Measurements from ENCODE around the gene C3orf18. TPM values are rescaled to one million over a fixed set of nuclear protein-coding genes. Genes with fewer than 3 reads are reported as not detected.

Gene C3orf18
- total and polyA plus RNA-seq, 9 of the 15 experiments (the other 6 are each of a cell fraction or from before 2014, with no cell fraction given) = 0.01 to 2.3 (median 0.94) TPM

GRCh38 chr3:50551681-50552435 is 15.7 kb downstream of the C3orf18 start (continued):
- TF ChIP-seq USF2 (CRISPR knock-in tag; IDR thresholded peaks at IDR 0.05) = no peak
- no peak for TF ChIP-seq SMARCA5 (IDR thresholded peaks at IDR 0.05)
- no peak for TF ChIP-seq RBM34 (IDR thresholded peaks at IDR 0.05; ENCODE audit: borderline replicate concordance, insufficient read depth, low read length)

DNA sequence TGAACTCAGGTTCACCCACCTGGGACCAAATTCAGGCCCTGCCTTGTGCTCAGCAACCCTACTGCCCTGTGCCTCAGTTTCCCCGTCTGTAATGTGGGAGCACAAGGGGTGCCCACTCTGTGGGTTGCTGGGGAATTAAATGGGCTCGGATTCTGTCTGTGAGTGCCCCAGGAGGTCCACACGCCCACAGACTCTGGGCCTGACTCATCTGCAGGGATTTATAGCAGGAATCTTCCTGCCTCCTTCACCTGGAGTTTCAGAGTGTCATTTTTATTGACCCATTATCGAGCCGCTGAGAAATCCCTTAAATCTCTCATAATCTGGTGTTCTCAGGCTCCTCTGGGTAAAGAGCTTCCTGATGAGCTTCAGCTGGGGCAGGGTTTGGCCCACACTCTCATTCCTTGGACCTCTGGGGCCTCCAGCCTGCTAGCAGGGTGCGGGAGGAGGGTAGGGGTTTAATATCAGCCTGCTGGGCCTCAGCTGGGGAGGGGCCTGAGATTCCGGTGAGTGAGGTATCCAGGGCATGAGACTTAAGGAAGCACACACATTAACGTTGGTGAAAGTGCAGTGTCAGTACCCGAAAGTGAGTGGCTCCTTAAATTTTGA is 16.4 kb downstream of the C3orf18 start:
- WGBS (ENCODE audit: insufficient coverage, low coverage, missing lambda C conversion rate) = 18% methylated on average over 6 of the region's 9 CpGs
- Histone ChIP-seq H3K9me3 (replicated peaks; ENCODE audit: control insufficient read depth, insufficient read depth, low read depth, low read length) (no peaks in the 10 kb centered on the region), H3K4me1 (replicated peaks in 1 of 2; ENCODE audit: control insufficient read depth in 2 of 2, insufficient read depth in 2 of 2, low read length in 2 of 2) (peaks cover 0 to 6% of the 10 kb centered on the region in 2 experiments; a peak in 2 of 5 replicates), H3K27ac (ENCODE audit: extremely low read depth, low read depth, low read length) (no peak overlapping the region), H3K9me1 (ENCODE audit: control insufficient read depth, insufficient read depth, low read length) (no peaks in the 10 kb centered on the region), H2AFZ (ENCODE audit: low read depth, low read length) (no peak overlapping the region), H3K79me2 (ENCODE audit: control insufficient read depth, insufficient read depth, low read length) (no peaks in the 10 kb centered on the region), H3K27me3 (ENCODE audit: control insufficient read depth in 2 of 2, insufficient read depth in 2 of 2, low read length in 2 of 2) (no peaks in the 10 kb centered on the region), H3K36me3 (ENCODE audit: control insufficient read depth, insufficient read depth, low read length) (no peaks in the 10 kb centered on the region), H3K4me3 (no peak overlapping the region), H3K4me2 (ENCODE audit: insufficient read depth, low read length) (no peak overlapping the region), H4K20me1 (replicated peaks; ENCODE audit: control insufficient read depth, insufficient read depth, low read length) (no peaks in the 10 kb centered on the region), H3K9ac (ENCODE audit: insufficient read depth in 1 of 2, low read depth in 2 of 2, low read length in 2 of 2) (peak overlapping the region in 1 of 2 experiments; percentile 74; a peak in 1 of 4 replicates)
- ATAC-seq (no peak), FAIRE-seq (no peak), DNase-seq (ENCODE audit: extremely low read depth in 1 of 4, low spot score in 3 of 4) (no peak)
- in situ Hi-C loops (cut with MboI) = no loop called here
- ChIA-PET POLR2A (no interaction called here), CTCF (ENCODE audit: low intra/inter-chr PET ratio) (interaction anchor here (0.6 to 2.2 kb wide), 4 partner anchors 32 to 278 kb away, joined by 3 to 11 read pairs (median 7); no protein-coding TSS in a partner anchor)
- intact Hi-C loops (cut with micrococcal nuclease) = no loop called here
- no TSS peak for BruUV-seq (replicated peaks)
- TF ChIP-seq NBN (IDR thresholded peaks at IDR 0.05; ENCODE audit: low read depth) (no peak), ZNF174 (CRISPR knock-in tag; IDR thresholded peaks at IDR 0.05) (no peak), HNRNPK (IDR thresholded peaks at IDR 0.05; ENCODE audit: low read depth, low read length, poor library complexity, severe bottlenecking) (no peak)
- TF ChIP-seq, protein P1, sequence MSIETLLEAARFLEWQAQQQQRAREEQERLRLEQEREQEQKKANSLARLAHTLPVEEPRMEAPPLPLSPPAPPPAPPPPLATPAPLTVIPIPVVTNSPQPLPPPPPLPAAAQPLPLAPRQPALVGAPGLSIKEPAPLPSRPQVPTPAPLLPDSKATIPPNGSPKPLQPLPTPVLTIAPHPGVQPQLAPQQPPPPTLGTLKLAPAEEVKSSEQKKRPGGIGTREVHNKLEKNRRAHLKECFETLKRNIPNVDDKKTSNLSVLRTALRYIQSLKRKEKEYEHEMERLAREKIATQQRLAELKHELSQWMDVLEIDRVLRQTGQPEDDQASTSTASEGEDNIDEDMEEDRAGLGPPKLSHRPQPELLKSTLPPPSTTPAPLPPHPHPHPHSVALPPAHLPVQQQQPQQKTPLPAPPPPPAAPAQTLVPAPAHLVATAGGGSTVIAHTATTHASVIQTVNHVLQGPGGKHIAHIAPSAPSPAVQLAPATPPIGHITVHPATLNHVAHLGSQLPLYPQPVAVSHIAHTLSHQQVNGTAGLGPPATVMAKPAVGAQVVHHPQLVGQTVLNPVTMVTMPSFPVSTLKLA (conservative IDR thresholded peaks at IDR 0.05) = no peak
